ENCODE data around the gene HAUS8. TPM values are rescaled to one million over a fixed set of nuclear protein-coding genes. Genes with fewer than 3 reads are reported as not detected.

Gene HAUS8
- total and polyA plus RNA-seq, 9 of the 15 experiments (the other 6 are each of a cell fraction or from before 2014, with no cell fraction given), result 20.5 to 53.2 (median 36.0) TPM

DNA sequence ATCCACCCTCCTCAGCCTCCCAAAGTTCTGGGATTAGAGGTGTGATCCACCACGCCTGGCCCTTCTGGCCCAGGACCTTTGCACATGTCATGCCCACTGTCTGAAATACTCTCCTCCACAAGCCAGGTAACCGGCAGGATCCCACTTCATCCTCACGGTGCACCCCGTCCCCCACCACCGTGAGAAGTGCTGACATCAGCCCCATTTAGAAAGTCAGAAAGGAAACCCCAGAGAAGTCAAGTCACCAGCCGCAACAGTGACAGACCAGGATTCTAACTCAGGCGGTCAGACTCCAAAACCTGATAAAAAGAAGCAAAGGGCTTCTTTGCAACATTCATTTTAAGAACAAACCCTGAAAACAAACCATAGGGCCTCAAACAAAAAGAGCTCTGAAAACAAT, 52.5 kb downstream of the HAUS8 start:
- no peak for TF ChIP-seq ZNF511 (CRISPR knock-in tag; IDR thresholded peaks at IDR 0.05)
- no TSS peak for BruUV-seq (replicated peaks)
- ChIA-PET CTCF (ENCODE audit: low intra/inter-chr PET ratio) (no interaction called here), POLR2A (interaction anchor here (0.6 kb wide), 1 partner anchor 1024 kb away, joined by 3 read pairs; no protein-coding TSS in a partner anchor)
- Histone ChIP-seq H3K9me1 (ENCODE audit: control insufficient read depth, insufficient read depth, low read length) (no peaks in the 10 kb centered on the region), H3K9ac (ENCODE audit: insufficient read depth in 1 of 2, low read depth in 2 of 2, low read length in 2 of 2) (no peak overlapping the region), H3K79me2 (ENCODE audit: control insufficient read depth, insufficient read depth, low read length) (no peaks in the 10 kb centered on the region), H3K4me3 (no peak overlapping the region), H3K27ac (ENCODE audit: extremely low read depth, low read depth, low read length) (no peak overlapping the region), H4K20me1 (replicated peaks; ENCODE audit: control insufficient read depth, insufficient read depth, low read length) (no peaks in the 10 kb centered on the region), H3K36me3 (ENCODE audit: control insufficient read depth, insufficient read depth, low read length) (no peaks in the 10 kb centered on the region), H3K9me3 (replicated peaks; ENCODE audit: control insufficient read depth, insufficient read depth, low read depth, low read length) (peaks cover 2% of the 10 kb centered on the region; the same call in 1 of the 2 replicates), H3K27me3 (ENCODE audit: control insufficient read depth in 2 of 2, insufficient read depth in 2 of 2, low read length in 2 of 2) (peaks cover 9 to 20% of the 10 kb centered on the region in 2 experiments; a peak in 4 of 5 replicates), H3K4me2 (ENCODE audit: insufficient read depth, low read length) (no peak overlapping the region), H3K4me1 (replicated peaks in 1 of 2; ENCODE audit: control insufficient read depth in 2 of 2, insufficient read depth in 2 of 2, low read length in 2 of 2) (peaks cover 0 to 3% of the 10 kb centered on the region in 2 experiments; a peak in 2 of 5 replicates), H2AFZ (ENCODE audit: low read depth, low read length) (no peak overlapping the region)
- intact Hi-C loops (cut with micrococcal nuclease), result no loop called here
- FAIRE-seq, result no peak
- WGBS (ENCODE audit: insufficient coverage, low coverage, missing lambda C conversion rate), result 2% methylated on average over 7 of the region's 7 CpGs
- in situ Hi-C loops (cut with MboI), result no loop called here
- ATAC-seq, result no peak
- no peak for DNase-seq (ENCODE audit: extremely low read depth in 1 of 4, low spot score in 3 of 4)

GRCh38 chr19:17021793-17022590, 53.3 kb downstream of the HAUS8 start:
- H2AFZ ChIP-seq (ENCODE audit: low read depth, low read length), result no peak overlapping the region
- no peak overlapping the region for H3K27ac ChIP-seq (ENCODE audit: extremely low read depth, low read depth, low read length)
- no peak overlapping the region for H3K4me3 ChIP-seq
- H3K27me3 ChIP-seq (ENCODE audit: control insufficient read depth in 2 of 2, insufficient read depth in 2 of 2, low read length in 2 of 2), result peaks cover 9 to 13% of the 10 kb centered on the region in 2 experiments; a peak in 3 of 5 replicates
- H3K36me3 ChIP-seq (ENCODE audit: control insufficient read depth, insufficient read depth, low read length), result no peaks in the 10 kb centered on the region
- ChIA-PET CTCF (ENCODE audit: low intra/inter-chr PET ratio) (no interaction called here), POLR2A (interaction anchor here (0.6 kb wide), 2 partner anchors 82 to 1024 kb away, joined by 3 to 4 read pairs; no protein-coding TSS in a partner anchor)
- no peak overlapping the region for H3K4me2 ChIP-seq (ENCODE audit: insufficient read depth, low read length)
- WGBS (ENCODE audit: insufficient coverage, low coverage, missing lambda C conversion rate), result 2% methylated on average over 10 of the region's 12 CpGs
- H3K4me1 ChIP-seq (replicated peaks in 1 of 2; ENCODE audit: control insufficient read depth in 2 of 2, insufficient read depth in 2 of 2, low read length in 2 of 2), result peaks cover 0 to 3% of the 10 kb centered on the region in 2 experiments; a peak in 2 of 5 replicates
- BruUV-seq (replicated peaks), result no TSS peak
- no peaks in the 10 kb centered on the region for H3K79me2 ChIP-seq (ENCODE audit: control insufficient read depth, insufficient read depth, low read length)
- H3K9ac ChIP-seq (ENCODE audit: insufficient read depth in 1 of 2, low read depth in 2 of 2, low read length in 2 of 2), result no peak overlapping the region
- no peaks in the 10 kb centered on the region for H3K9me1 ChIP-seq (ENCODE audit: control insufficient read depth, insufficient read depth, low read length)
- ATAC-seq (no peak), DNase-seq (ENCODE audit: extremely low read depth in 1 of 4, low spot score in 3 of 4) (no peak), FAIRE-seq (no peak)
- no peaks in the 10 kb centered on the region for H4K20me1 ChIP-seq (replicated peaks; ENCODE audit: control insufficient read depth, insufficient read depth, low read length)
- H3K9me3 ChIP-seq (replicated peaks; ENCODE audit: control insufficient read depth, insufficient read depth, low read depth, low read length), result peaks cover 2% of the 10 kb centered on the region; the same call in 1 of the 2 replicates
- intact Hi-C loops (cut with micrococcal nuclease), result no loop called here
- no peak for TF ChIP-seq PHB2 (IDR thresholded peaks at IDR 0.05; ENCODE audit: low read depth)
- TF ChIP-seq NONO (IDR thresholded peaks at IDR 0.05; ENCODE audit: low read depth in 2 of 2, low read length in 1 of 2), result no peak
- TF ChIP-seq CEBPB (tag; IDR thresholded peaks at IDR 0.05), result peak; percentile 20; the same call in 1 of the 2 replicates
- no peak for TF ChIP-seq YY1 (IDR thresholded peaks at IDR 0.05; ENCODE audit: borderline replicate concordance in 1 of 3, control insufficient read depth in 1 of 3, extremely low read depth in 1 of 3, insufficient read depth in 3 of 3, insufficient read length in 1 of 3, insufficient replicate concordance in 2 of 3, low read depth in 1 of 3, low read length in 2 of 3)
- in situ Hi-C loops (cut with MboI), result no loop called here
